Measurements from ENCODE around the gene EIF4ENIF1. TPM values are rescaled to one million over a fixed set of nuclear protein-coding genes. Genes with fewer than 3 reads are reported as not detected.
"Not testable (repeated sequence)": the region's sequence is repeated elsewhere in the genome, so short reads cannot be mapped to it uniquely, and the experiment has no call there.

Gene EIF4ENIF1
- total and polyA plus RNA-seq, 2 donors: 12.1 to 12.3 TPM

GRCh38 chr22:31520051-31520450 lies 30.4 kb upstream of the EIF4ENIF1 start:
- Histone ChIP-seq H3K27ac (ENCODE audit: low read depth in 1 of 2, low read length in 1 of 2) (no peak overlapping the region), H3K4me3 (ENCODE audit: low read length in 2 of 2) (no peak overlapping the region), H3K9me3 (ENCODE audit: control insufficient read depth in 2 of 2, insufficient read depth in 1 of 2, low read length in 1 of 2) (no peaks in the 10 kb centered on the region), H3K4me1 (ENCODE audit: control insufficient read depth in 2 of 2, insufficient read depth in 2 of 2, low read length in 2 of 2) (no peaks in the 10 kb centered on the region), H3K36me3 (ENCODE audit: control insufficient read depth in 2 of 2, insufficient read depth in 2 of 2, low read length in 1 of 2) (peaks cover 11 to 12% of the 10 kb centered on the region in 2 donors), H3K27me3 (ENCODE audit: control insufficient read depth in 2 of 2, insufficient read depth in 1 of 2, low read length in 1 of 2) (no peaks in the 10 kb centered on the region)
- no peak for DNase-seq (ENCODE audit: low read depth in 6 of 9, low spot score in 9 of 9)
- WGBS: 94% methylated on average over 4 of the region's 4 CpGs

- no peak overlapping the region for H3K27ac ChIP-seq (ENCODE audit: low read depth in 1 of 2, low read length in 1 of 2)
- no peak overlapping the region for H3K4me3 ChIP-seq (ENCODE audit: low read length in 2 of 2)
- H3K4me1 ChIP-seq (ENCODE audit: control insufficient read depth in 2 of 2, insufficient read depth in 2 of 2, low read length in 2 of 2): no peaks in the 10 kb centered on the region
- peaks cover 21 to 24% of the 10 kb centered on the region in 2 donors for H3K36me3 ChIP-seq (ENCODE audit: control insufficient read depth in 2 of 2, insufficient read depth in 2 of 2, low read length in 1 of 2)
- H3K9me3 ChIP-seq (ENCODE audit: control insufficient read depth in 2 of 2, insufficient read depth in 1 of 2, low read length in 1 of 2): no peaks in the 10 kb centered on the region
- 96% methylated on average over 6 of the region's 6 CpGs for WGBS
- no peaks in the 10 kb centered on the region for H3K27me3 ChIP-seq (ENCODE audit: control insufficient read depth in 2 of 2, insufficient read depth in 1 of 2, low read length in 1 of 2)
- no peak for DNase-seq (ENCODE audit: low read depth in 6 of 9, low spot score in 9 of 9)
These were observed 19.6 kb upstream of the EIF4ENIF1 start for GRCh38 chr22:31509061-31509762.

- Histone ChIP-seq H3K27me3 (ENCODE audit: control insufficient read depth in 2 of 2, insufficient read depth in 1 of 2, low read length in 1 of 2) (no peaks in the 10 kb centered on the region), H3K4me1 (ENCODE audit: control insufficient read depth in 2 of 2, insufficient read depth in 2 of 2, low read length in 2 of 2) (no peaks in the 10 kb centered on the region), H3K36me3 (ENCODE audit: control insufficient read depth in 2 of 2, insufficient read depth in 2 of 2, low read length in 1 of 2) (peaks cover 18 to 24% of the 10 kb centered on the region in 2 donors), H3K27ac (ENCODE audit: low read depth in 1 of 2, low read length in 1 of 2) (no peak overlapping the region), H3K9me3 (ENCODE audit: control insufficient read depth in 2 of 2, insufficient read depth in 1 of 2, low read length in 1 of 2) (no peaks in the 10 kb centered on the region), H3K4me3 (ENCODE audit: low read length in 2 of 2) (no peak overlapping the region)
- WGBS: 95% methylated on average over 4 of the region's 4 CpGs
- no peak for DNase-seq (ENCODE audit: low read depth in 6 of 9, low spot score in 9 of 9)
These were observed 18.9 kb upstream of the EIF4ENIF1 start for GRCh38 chr22:31508536-31508935.

DNA sequence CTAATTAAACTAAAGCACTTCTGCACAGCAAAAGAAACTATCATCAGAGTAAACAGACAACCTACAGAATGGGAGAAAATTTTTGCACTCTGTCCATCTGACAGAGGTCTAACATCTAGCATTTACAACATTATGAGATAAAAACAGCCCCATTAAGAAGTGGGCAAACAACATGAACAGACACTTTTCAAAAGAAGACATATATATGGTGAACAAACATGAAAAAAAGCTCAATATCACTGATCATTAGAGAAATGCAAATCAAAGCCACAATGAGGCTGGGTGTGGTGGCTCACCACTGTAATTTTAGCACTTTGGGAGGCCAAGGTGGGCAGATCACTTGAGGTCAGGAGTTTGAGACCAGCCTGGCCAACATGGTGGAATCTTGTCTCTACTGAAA lies 17.9 kb upstream of the EIF4ENIF1 start:
- not testable (repeated sequence) for H3K4me1 ChIP-seq (ENCODE audit: control insufficient read depth in 2 of 2, insufficient read depth in 2 of 2, low read length in 2 of 2); DNase-seq (ENCODE audit: low read depth in 6 of 9, low spot score in 9 of 9); H3K4me3 ChIP-seq (ENCODE audit: low read length in 2 of 2); H3K9me3 ChIP-seq (ENCODE audit: control insufficient read depth in 2 of 2, insufficient read depth in 1 of 2, low read length in 1 of 2); H3K27ac ChIP-seq (ENCODE audit: low read depth in 1 of 2, low read length in 1 of 2); H3K27me3 ChIP-seq (ENCODE audit: control insufficient read depth in 2 of 2, insufficient read depth in 1 of 2, low read length in 1 of 2)
- H3K36me3 ChIP-seq (ENCODE audit: control insufficient read depth in 2 of 2, insufficient read depth in 2 of 2, low read length in 1 of 2): peaks cover 18 to 19% of the 10 kb centered on the region in 2 donors

GRCh38 chr22:31504282-31504681 lies 14.6 kb upstream of the EIF4ENIF1 start:
- 96% methylated on average over 4 of the region's 4 CpGs for WGBS

DNA sequence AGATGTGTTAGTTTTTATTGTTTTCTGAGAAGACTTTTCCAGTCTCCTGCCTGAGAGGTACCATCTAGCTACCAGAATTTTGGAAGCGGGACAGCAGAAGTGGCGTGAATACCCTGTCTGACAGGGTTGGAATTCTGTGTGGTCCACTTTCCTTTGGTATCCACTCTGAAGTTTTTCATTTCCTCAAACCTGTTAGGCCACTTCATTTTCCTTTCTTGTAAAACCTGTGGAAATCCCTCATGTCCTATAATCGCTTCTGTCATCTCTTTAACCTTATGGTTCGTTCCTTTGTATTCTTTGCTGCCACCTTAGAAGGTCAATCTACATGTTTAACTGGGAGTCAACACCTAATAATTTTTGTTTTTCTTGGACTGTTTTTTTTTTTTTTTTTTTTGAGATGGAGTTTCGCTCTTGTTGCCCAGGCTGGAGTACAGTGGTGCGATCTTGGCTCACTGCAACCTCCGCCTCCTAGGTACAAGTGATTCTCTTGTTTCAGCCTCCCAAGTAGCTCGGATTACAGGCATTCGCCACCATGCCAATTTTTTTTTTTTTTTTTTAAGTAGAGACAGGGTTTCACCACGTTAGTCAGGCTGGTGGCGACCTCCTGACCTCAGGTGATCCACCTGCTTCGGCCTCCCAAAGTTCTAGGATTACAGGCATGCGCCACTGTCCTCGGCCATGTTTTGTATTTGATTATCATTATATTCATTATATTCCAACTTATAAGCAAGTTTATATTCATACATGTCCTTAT lies 13.7 kb upstream of the EIF4ENIF1 start:
- H3K36me3 ChIP-seq (ENCODE audit: control insufficient read depth in 2 of 2, insufficient read depth in 2 of 2, low read length in 1 of 2): peaks cover 5 to 7% of the 10 kb centered on the region in 2 donors
- H3K9me3 ChIP-seq (ENCODE audit: control insufficient read depth in 2 of 2, insufficient read depth in 1 of 2, low read length in 1 of 2): no peaks in the 10 kb centered on the region
- no peak overlapping the region for H3K4me3 ChIP-seq (ENCODE audit: low read length in 2 of 2)
- DNase-seq (ENCODE audit: low read depth in 6 of 9, low spot score in 9 of 9): no peak
- no peaks in the 10 kb centered on the region for H3K4me1 ChIP-seq (ENCODE audit: control insufficient read depth in 2 of 2, insufficient read depth in 2 of 2, low read length in 2 of 2)
- no peaks in the 10 kb centered on the region for H3K27me3 ChIP-seq (ENCODE audit: control insufficient read depth in 2 of 2, insufficient read depth in 1 of 2, low read length in 1 of 2)
- H3K27ac ChIP-seq (ENCODE audit: low read depth in 1 of 2, low read length in 1 of 2): no peak overlapping the region
- 94% methylated on average over 14 of the region's 14 CpGs for WGBS

More at GRCh38 chr22:31504282-31504681, 14.6 kb upstream of the EIF4ENIF1 start:
- Histone ChIP-seq H3K36me3 (ENCODE audit: control insufficient read depth in 2 of 2, insufficient read depth in 2 of 2, low read length in 1 of 2) (peaks cover 10 to 11% of the 10 kb centered on the region in 2 donors), H3K4me1 (ENCODE audit: control insufficient read depth in 2 of 2, insufficient read depth in 2 of 2, low read length in 2 of 2) (no peaks in the 10 kb centered on the region), H3K4me3 (ENCODE audit: low read length in 2 of 2) (no peak overlapping the region), H3K27ac (ENCODE audit: low read depth in 1 of 2, low read length in 1 of 2) (no peak overlapping the region), H3K27me3 (ENCODE audit: control insufficient read depth in 2 of 2, insufficient read depth in 1 of 2, low read length in 1 of 2) (no peaks in the 10 kb centered on the region), H3K9me3 (ENCODE audit: control insufficient read depth in 2 of 2, insufficient read depth in 1 of 2, low read length in 1 of 2) (no peaks in the 10 kb centered on the region)
- no peak for DNase-seq (ENCODE audit: low read depth in 6 of 9, low spot score in 9 of 9)

DNA sequence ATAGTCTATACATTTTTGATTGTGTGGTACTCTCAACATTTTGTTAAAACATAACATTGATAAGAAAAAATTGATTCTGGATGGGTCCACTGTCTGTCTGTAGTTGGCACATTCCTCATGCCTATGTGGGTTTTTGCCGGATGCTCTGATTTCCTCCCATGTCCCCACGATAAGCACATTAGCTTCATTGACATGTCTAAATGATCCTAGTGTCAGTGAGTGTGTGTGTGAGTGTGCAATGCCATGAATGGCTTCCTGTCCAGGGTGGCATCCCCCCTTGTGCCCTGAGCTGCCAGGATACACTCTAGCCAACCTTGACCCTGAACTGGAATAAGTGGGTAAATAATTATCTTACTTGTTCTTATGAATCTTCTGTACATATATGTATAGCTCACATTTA lies 12.1 kb upstream of the EIF4ENIF1 start:
- no peaks in the 10 kb centered on the region for H3K27me3 ChIP-seq (ENCODE audit: control insufficient read depth in 2 of 2, insufficient read depth in 1 of 2, low read length in 1 of 2)
- H3K4me1 ChIP-seq (ENCODE audit: control insufficient read depth in 2 of 2, insufficient read depth in 2 of 2, low read length in 2 of 2): peaks cover 5 to 6% of the 10 kb centered on the region in 2 donors
- H3K36me3 ChIP-seq (ENCODE audit: control insufficient read depth in 2 of 2, insufficient read depth in 2 of 2, low read length in 1 of 2): peaks cover 5 to 7% of the 10 kb centered on the region in 2 donors
- 75% methylated on average over 2 of the region's 2 CpGs for WGBS
- no peak for DNase-seq (ENCODE audit: low read depth in 6 of 9, low spot score in 9 of 9)
- H3K4me3 ChIP-seq (ENCODE audit: low read length in 2 of 2): no peak overlapping the region
- no peaks in the 10 kb centered on the region for H3K9me3 ChIP-seq (ENCODE audit: control insufficient read depth in 2 of 2, insufficient read depth in 1 of 2, low read length in 1 of 2)
- H3K27ac ChIP-seq (ENCODE audit: low read depth in 1 of 2, low read length in 1 of 2): no peak overlapping the region

DNA sequence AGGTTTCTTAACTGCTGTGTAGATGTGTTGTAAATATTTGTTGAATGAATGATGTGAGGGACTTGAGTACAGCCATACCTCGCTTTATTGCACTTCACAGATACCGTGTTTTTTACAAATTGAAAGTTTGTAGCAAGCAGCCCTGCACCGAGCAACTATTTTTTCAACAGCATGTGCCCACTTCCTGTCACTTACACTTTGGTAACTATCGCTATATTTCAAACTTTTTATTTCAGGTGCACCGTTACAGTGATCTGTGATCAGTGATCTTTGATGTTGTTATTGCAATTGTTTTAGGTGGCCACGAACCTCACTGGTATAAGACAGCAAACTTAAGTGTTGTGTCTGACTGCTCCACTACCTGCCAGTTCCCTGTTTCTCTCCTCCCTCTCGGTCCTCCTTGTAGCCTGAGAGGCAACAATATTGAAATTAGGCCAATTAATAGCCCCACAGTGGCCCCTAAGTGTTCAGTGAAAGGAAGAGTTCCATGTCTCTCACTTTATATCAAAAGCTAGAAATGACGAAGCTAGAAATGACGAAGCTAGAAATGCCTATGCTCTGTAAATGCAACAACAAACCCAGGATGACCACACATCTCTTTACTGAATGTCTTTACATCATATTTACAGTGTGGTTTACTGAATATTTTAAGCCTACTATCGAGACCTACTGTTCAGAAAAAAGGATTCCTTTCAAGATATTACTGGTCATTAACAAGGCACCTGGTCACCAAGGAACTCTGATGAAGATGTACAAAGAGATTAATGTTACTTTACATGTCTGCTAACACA lies 7.7 kb upstream of the EIF4ENIF1 start:
- Histone ChIP-seq H3K4me1 (ENCODE audit: control insufficient read depth in 2 of 2, insufficient read depth in 2 of 2, low read length in 2 of 2) (peaks cover 6 to 16% of the 10 kb centered on the region in 2 donors), H3K27ac (ENCODE audit: low read depth in 1 of 2, low read length in 1 of 2) (peak overlapping the region; percentile 87 to 97), H3K4me3 (ENCODE audit: low read length in 2 of 2) (peak overlapping the region; percentile 60 to 62), H3K36me3 (ENCODE audit: control insufficient read depth in 2 of 2, insufficient read depth in 2 of 2, low read length in 1 of 2) (peaks cover 3 to 4% of the 10 kb centered on the region in 2 donors), H3K9me3 (ENCODE audit: control insufficient read depth in 2 of 2, insufficient read depth in 1 of 2, low read length in 1 of 2) (no peaks in the 10 kb centered on the region), H3K27me3 (ENCODE audit: control insufficient read depth in 2 of 2, insufficient read depth in 1 of 2, low read length in 1 of 2) (no peaks in the 10 kb centered on the region)
- WGBS: 35% methylated on average over 10 of the region's 10 CpGs
- DNase-seq (ENCODE audit: low read depth in 6 of 9, low spot score in 9 of 9): peak in 6 of 9 donors; percentile 23 to 71 (median 36)
